DMS153 (cell line): ENCODE results near the gene CDH4.

Source experiments
- DNase-seq: peaks from one replicate; lab custom pipeline; 2025; lab: John Stamatoyannopoulos, UW

CDH4 gene

DNA sequence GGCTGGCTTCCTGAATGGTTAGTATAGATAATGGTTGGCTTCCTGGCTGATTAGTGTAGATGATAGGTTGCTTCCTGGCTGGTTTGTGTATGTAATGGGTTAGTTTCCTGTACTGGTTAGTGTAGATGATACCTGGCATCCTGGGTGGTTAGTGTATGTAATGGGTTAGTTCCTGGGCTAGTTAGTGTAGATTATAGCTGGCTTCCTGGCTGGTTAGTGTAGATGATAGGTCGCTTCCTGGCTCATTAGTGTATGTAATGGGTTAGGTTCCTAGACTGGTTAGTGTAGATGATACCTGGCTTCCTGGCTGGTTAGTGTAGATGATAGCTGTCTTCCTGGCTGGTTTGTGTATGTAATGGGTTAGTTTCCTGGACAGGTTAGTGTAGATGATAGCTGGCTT, 613.3 kb downstream of the CDH4 start:
- no peak for DNase-seq

DNA sequence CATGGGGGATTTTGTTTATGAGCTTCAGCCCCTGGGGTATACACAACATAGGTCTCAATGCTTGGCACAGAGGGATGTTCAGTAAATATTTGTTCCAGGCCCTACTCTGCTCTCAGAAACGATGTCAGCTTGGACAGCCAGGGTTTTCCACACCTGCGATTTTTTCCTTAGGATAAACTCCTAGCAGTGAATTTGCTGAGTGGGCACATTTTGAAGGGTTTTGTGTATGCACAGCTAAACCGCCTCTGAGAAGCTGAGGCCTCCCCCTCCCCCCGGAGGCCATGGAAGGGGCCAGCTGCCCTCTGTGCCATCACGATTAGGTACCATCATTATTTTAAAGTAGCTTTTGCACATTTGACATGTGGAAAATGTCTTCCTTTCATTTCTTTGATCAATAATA, 614.1 kb downstream of the CDH4 start:
- DNase-seq, result no peak

DNA sequence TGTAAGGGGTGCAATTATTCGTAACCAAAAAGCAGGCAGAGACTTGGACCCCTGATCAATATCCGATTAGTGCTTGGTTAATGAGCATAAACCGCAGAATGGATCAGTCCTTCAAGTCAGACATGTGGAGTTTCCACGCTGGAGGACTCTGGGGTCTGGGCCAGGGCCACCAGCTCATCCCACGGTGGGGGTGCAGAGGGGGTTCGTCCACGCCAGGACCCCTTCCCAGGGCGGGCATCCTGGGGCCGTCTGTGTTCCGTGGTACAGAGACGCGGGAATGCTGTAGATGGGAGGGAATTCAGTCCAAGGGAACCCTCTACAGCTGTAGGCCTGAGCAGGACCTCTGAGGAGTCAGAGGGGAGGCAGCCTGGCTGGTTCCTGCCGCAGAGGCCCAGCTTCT, 615.9 kb downstream of the CDH4 start:
- no peak for DNase-seq

DNA sequence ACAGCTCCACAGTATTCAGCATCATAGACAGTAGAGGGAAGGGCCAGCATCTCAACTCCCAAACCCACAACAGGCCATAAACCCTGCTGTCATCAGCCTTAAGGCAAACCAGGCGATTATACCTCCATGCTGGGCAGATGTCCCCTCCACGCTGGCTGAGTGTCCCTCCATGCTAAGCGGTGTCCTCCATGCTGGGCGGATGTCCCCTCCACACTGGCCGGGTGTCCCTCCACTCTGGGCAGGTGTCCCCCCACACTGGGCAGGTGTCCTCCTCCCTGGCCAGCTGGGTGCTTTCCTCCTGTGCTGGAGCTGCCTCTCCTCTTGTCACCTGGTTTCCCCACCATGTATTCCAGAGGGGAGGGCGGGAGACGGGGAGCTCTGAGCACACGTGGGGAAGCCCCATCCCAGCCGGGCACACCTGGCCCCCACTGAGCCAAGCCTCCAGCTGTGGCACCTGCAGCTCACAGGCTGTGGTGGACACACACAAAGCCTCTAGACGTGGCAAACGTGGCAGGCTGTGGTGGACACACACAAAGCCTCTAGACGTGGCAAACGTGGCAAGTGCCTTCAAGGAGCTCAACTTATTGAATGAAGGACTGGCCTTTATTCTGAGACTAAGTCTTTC, 616.5 kb downstream of the CDH4 start:
- no peak for DNase-seq

DNA sequence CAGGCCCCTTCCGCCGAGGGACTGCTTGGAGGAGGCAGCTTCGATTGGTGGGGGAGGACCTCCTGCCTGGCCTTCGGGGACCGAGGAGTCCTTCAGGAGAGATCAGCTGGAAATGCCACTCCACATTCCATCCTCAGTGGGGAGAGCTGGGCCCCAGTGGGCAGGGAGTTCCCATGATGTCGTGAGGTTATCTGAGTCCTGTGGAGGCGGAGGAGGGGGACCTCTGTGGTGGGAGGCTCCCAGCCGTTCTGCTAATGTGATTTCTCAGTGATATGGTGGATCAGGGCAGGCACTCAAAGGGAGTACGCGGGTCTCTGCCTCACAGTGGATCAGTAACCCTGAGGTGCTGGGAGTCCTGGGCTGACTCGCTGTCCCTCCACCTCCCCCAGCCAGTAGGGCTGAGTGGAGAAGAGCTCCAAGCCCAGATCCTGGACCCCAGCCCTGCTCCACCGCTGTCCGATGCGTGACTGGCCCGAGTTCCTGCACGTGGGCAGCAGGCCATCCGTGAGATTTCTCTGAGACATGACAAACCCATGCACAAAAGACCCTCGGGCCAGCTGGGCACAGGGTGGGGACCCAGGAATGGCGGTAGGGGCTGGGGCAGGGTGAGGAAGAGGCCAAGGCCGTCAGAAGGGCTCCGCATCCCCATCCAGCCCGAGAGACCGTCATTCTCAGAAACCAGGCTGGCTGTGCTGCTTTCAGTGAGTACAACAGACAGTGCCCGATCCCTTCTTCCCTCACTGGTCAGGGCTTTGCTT, 617.9 kb downstream of the CDH4 start:
- DNase-seq, result no peak

DNA sequence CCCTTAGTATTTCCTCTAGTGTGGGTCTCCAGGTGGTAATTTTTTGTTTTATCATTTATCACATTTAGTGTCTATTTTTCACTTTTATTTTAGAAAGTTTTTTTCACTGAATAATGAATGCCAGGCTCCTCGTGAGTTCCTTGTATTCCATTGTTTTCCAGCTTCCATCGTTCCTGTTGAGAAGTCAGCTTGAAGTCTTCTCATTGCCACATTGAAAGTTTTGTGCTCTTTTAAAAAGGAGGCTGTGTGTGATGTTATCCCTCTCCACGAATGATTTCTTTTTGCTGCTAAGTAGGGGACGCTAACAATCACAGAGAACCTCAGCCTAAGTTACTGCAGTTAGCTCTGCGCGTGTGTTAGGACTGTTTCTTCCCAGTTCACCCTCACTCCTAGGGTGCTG, 619.1 kb downstream of the CDH4 start:
- DNase-seq, result no peak

DNA sequence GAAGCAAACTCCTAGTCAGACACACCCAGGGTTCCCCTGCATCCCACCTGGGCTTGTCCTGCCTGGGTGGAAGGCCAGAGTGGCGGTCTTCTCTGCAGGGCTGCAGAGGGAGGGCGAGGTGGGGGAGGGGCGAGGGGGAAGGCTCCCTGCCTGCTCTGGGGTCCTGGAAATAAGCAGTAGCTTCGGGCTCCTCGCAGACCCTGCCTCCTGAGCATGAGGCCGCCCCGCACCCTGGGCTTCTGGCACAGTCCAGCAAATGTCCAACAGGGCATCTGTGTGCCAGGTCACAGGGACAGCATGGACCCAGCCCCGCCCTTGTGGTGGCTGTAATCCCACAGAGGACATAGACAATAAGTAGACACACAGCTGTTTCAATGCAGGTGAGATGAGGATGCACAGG, 619.9 kb downstream of the CDH4 start:
- DNase-seq, result no peak

DNA sequence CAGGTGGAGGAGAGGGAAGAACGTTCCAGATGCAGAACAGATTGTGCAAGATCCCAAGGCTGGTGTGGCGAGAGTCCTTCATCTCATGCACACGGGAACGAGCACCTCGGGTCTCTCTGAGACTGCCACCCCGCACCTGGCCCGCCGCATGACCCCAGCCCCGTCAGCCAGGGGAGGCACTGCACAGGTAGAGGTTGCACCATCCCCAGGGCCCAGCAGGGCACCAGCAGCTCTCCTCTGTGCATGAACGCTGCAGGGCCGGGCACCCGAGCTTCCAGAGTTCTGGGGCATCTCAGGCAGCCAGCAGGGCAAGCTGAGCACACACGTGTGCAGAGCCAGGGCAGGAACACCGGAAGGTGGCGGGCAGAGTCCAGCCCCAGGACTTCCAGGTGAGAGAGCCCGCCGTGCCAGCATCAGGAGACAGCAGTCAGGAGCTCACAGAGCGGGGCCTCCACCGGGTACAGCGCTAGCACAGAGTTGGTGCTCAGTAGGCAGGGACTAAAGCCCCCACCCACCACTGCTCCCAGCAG, 620.4 kb downstream of the CDH4 start:
- no peak for DNase-seq

DNA sequence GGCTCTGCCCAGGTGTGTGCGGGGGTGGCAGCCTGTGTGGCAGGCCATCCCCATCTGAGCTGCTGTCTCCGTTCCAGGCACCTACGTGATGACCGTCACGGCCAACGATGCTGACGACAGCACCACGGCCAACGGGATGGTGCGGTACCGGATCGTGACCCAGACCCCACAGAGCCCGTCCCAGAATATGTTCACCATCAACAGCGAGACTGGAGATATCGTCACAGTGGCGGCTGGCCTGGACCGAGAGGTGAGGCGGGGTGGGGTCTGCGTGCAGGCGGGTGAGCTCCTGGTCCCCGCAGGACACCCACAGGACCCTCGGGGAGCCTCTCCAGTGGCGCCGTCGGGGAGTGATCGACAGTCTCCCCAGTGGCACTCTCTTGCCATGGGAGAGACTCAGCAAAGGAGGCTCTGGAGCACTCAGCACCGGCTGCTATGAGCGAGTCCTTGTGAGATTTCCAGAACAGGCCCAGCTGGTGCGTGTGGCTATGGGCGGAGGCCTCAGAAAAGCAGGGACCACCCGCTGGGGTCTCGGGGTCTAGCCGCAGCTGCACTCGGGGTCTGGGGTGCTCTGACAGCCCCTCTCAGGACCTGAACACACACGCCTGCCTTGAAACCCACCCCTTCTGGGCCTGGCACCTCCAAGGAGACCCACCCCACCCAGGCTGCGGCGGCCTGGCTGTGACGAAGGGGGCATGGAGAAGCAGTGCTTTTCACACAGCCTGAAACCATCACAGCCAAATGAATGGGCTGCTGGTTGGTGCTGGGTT, 621.8 kb downstream of the CDH4 start:
- DNase-seq, result no peak

DNA sequence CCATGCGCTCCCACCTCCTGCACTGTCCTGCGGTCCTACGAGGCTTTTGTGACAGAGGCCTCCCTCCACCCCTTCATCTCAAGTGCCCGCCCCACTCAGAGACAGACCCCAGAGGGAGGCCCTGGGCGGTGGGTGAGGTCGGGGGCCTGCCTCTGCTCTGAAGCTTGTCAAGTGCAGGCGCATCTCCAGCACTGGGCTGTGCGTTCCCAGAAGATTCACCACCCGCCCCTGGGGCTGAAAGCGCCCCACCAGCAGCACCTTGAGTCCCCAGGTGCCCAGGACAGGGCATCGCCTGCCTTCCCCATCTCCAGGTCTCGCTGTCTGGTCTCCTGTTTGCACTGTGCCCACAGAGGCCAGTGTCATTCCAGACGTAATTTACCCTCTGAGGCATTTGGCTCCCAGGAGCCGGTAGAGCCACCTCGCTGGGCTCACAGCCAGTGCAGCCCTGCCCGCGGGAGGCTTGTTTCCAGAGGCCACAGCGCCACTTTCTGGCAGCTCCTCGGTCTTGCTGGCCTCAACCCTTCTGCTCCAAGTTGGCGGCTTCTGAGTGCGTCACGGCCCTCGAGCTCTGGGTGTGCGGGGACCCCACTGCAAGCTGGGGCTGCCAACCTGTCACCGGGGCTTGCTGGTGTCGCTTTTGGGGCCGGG, 622.5 kb downstream of the CDH4 start:
- DNase-seq, result no peak

DNA sequence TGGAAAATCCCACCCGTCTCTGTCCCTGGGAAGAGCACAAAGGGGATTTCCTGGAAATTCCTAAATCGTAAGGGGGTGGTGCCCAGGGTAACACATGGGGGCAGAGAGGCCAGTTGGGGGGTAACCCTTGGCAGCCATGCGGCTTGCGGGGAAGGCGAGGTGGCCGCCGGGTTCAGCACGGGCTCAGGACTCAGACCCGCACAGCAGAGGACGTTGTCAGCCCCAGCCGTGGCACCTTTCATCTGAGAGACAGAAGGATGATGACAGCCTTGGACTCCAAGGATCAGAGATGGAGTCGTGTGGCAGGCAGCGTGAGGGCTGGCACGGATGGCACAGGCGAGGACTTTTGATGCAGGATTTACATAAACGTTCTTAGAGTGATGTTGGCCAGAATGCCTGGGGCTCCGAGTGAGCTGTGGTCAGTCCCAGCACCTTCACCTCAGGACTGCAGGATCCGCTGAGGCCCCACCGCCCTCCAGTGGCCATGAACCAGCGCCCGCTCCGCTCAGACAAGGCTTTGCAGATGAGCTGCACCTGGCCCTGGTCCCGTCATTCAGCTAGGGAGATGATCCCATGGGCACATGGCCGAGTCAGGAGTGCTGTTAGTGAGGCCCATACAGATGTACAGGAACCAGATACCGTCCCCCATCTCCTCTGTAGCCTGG, 623.3 kb downstream of the CDH4 start:
- DNase-seq, result no peak

DNA sequence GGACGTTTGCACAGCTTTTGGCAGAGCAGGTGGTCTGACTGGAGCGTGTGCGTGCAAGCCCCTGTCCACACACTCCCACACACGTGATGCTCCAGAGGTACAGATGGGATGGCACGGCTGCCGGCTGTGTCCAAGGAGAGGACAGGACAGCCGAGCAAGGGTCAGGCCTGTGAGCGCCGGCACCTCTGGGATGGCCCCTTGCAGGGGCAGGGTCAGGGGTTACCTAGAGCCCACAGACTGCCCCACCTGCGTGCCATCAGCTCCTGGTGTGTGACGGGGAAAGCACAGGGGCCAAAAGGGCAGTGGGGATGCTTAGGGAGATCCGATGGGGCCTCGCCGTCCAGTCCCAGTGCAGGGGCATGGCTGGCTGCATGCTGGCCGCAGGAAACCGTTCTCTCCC, 623.9 kb downstream of the CDH4 start:
- no peak for DNase-seq

DNA sequence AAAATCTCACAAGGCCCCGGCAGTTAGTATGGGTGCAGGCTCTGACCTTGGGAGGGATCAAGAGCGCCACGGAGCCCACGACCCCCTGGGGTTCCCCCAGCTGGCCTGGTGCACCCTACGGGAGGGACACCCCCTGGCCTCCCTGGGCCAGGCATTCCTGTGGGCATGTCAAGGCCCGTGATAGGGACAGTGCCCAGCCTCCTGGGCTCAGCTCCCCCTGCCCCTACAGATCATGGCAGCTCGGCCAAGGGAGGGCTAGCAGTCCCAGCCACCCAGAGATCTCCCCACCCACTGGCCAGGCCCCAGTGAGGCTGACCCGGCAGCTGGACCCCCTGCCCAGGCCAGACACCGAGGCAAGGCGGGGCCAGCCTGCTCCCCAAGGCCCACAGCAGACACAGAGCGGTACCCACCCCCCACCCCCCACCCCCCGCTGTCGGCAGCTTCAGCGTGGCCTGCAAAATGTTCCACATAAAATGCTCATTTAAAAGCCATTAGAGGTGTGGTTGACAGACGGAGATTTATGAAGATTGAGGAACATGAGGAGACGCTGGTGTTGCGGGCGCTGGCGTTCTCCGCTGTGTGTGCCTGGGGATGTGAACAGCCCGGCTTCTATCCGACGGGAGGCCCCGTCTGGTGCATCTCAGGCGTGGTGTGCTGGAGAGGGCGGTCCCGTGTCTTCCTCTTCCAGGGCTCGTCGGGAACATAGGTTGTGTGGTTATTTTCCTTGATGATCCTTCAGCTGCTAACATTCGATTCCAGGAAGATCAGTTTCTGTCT, 625.1 kb downstream of the CDH4 start:
- DNase-seq, result no peak

DNA sequence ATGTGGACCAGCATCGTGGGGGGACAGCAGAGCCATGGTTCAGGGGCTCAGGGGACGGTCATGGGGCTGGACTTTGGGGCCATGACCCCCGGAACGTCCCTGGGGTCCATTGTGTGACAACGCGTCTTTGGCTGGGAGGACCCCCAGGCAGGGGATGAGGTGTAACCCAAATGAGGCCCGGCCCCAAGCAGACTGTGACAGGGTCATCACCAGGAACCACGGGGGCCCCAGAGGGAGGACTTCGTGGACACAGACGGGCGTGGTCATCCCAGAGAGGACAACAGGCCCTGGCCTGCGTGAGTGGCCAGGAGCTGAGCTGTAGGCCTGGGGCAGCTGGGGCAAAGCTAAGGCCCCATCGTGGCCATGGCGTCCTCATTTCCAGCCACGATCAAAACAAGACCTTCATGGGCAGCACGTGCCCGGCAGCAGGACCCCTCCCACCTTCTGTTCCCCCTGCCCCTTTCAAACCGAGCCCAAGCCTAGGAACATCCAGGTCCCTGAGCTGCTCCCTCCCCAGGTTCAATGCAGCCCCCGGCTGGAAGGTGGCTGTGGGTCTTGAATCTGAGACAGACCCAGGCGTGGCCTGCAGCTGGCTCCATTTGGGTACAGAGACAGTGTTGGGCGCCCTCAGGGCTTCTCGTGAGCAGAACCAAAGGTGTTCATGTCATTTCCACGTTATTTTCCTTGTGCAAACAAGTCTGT, 625.9 kb downstream of the CDH4 start:
- no peak for DNase-seq

DNA sequence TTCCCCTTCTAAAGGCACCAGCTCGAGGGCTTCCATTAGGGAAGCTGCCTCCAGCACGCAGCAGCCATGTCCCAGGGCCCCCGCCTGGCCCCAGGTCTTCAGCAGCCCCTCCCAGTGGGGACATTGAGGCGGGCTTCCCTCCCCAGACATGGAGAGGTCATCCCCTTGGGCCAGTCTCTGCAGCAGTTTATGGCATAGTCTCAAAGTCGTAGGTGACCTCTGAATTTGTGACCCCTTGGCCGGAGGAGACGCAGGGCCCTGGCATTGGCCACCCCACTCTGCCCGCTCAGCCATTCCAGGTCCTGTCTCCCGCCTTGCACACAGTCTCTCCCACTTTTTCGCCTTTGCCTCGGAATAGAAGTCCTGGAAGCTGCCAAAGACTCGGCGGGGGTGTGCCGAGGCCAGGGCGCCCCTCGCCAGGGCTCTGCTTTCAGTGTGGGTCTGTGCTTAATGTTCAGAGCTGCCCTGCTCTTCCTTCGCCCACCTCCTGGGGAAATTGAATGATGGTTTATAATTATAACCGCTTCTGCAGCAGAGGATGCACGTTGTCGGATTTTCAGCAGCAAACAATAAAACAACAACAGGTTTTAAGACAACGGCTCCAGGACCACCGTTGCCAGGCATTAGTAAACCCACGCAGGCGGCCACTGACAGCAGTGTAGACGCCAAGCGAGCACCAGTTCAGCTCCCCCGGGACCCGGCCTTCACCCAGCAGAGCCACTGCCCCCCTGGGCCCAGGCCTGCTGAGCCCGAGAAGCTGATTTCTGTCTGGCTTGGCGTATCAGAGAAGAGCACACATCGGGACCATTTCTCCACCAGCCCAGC, 626.6 kb downstream of the CDH4 start:
- no peak for DNase-seq

DNA sequence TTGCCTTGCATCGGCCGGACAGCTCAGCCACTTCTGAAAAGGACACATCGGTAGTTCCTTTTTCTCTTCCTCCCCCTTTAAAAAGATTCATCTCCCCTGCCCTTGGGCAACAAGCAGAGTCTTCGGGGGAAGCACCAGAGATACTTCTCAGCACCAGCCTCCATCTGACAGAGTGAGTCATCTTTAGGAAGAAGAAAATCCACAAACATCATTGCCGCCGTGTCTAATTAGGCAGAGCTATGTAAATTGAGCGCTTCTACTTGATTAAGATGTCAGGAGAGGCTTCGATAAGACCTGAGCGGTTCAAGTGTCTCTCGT, 627.2 kb downstream of the CDH4 start:
- no peak for DNase-seq

DNA sequence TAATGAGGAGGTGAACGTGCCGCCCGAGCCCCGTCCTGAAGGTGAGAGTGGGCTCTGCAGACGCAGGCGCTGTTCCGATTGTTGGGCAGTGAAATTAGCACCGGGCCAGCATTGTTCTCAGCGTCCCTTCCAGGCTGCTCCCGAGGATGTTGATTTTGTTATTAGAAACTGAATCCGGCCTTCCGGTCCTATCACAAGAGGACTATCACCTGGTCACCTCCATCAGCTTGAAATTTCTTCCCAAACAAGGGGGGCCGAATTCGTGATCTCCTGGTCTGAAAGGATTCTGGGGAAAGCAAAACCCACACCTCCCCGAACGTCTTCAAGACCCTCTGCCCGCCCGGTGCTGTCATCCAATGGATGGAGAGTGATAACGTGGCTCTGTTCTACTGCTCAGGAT, 627.6 kb downstream of the CDH4 start:
- no peak for DNase-seq

DNA sequence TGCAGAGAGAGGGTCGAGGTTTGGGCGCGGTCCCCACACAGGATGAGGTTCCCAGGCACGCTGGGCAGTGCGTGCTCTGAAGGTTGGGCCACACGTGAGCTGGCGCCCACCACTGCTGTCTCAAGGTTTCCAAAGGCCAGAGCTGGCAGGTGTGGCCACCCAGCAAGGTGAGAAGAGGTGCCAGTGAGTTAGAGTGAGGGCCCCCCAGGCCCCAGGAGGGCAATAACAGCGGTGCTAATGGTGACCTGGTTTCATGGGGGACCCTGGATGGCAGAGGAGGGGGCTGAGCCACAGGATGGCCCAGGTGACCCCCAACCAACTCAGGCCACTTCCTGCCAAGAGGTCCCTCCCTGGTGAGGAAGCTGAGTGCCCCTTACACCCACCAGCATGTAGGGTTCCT, 628.6 kb downstream of the CDH4 start:
- DNase-seq, result no peak

DNA sequence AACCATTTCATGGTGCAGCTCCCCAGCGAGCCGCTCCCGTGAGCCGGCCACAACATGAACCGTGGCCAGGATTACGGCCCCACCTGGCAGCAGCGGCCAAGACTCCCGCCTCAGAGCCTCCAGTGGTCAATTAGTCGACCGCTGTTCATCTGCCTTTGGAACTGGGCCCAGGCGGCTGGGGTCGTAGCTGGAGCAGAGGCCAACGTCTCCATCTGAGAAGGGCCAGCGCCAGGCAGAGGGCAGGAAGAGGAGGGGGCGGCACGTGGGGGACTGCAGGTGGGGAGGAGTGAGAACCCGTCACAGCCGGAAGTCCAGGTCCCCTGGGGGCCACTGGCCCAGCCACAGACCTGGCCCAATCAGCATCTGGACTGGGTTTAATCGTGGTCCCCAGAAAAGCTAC, 629.4 kb downstream of the CDH4 start:
- DNase-seq, result no peak

DNA sequence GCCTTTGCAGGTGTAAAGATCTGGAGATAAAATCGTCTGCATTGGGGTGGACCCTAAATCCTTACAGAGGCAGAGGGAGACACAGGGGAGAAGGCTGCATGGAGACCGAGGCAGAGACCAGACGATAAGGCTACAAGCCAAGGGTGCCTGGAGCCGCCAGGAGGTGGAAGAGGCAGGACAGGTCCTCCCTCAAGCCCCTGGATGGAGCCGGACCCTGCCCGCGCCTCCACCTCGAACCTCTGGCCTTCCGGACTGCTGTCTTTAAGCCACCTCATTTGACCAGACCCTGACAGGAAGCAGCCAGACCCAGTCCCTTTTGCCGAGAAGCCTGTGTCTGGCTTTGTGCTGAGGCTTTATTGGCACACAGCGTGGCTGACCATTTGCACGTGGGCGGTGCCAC, 629.8 kb downstream of the CDH4 start:
- DNase-seq, result no peak
